ENCODE measurements around the gene NSUN7.
"Not testable (repeated sequence)": the region's sequence is repeated elsewhere in the genome, so short reads cannot be mapped to it uniquely, and the experiment has no call there.

The NSUN7 gene

GRCh38 chr4:40817157-40817556 lies 67.4 kb downstream of the NSUN7 start:
- not testable (repeated sequence) for DNase-seq (ENCODE audit: low spot score)

DNA sequence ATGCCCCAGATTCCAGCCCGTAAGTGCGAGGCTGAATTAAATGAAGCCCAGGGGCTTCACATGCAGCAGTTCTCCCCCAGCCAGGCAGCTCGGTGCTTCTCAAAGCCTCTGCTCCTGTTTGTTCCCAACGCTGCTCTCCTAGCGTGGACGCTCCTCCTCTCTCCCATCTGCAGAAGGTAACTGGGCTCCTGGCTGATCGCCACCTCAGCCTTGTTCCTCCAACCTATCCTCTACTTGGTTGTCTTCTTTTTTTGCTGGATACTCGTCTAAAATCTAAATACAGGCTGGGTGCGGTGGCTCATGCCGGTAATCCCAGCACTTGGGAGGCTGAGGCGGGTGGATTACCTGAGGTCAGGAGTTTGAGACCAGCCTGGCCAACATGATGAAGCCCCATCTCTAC lies 70.3 kb downstream of the NSUN7 start:
- no peak for DNase-seq (ENCODE audit: low spot score)

- DNase-seq (ENCODE audit: low spot score), result no peak
These were observed 72.8 kb downstream of the NSUN7 start for GRCh38 chr4:40822420-40823166.

- DNase-seq (ENCODE audit: low spot score), result no peak
These were observed 75.5 kb downstream of the NSUN7 start for GRCh38 chr4:40825014-40825838.

GRCh38 chr4:40826821-40827220 lies 77.1 kb downstream of the NSUN7 start:
- DNase-seq (ENCODE audit: low spot score), result no peak

DNA sequence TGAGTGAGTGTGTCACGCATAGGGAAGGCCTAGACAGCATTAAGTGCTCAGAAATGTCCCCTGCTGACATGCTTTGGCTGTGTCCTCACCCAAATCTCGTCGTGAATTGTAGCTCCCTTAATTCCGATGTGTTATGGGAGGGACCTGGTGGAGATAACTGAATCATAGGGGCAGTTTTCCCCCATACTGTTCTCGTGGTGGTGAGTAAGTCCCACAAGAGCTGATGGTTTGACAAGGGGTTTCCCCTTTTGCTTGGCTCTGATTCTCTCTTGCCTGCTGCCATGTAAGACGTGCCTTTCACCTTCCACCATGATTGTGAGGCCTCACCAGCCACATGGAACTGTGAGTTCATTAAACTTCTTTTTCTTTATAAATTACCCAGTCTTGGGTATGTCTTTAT lies 78.0 kb downstream of the NSUN7 start:
- DNase-seq (ENCODE audit: low spot score), result no peak

DNA sequence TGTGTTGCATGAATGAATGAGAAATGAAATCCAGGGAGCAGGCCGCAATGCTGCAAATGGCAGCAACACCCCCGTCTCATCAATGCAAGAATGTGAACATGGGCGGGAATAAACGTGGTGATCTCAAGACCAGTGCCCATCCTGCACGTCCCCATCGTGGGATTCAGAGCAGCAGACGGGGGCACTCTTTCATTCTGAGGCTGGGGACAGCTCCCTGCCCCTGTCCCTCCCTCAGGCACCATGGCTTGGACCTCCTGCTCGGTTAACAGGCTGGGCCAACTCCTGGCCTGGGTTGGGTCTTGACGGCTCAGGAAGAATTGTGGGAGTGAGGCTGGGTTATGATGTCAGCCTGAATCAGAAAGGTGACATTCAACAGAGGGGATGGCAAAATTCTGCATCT lies 78.9 kb downstream of the NSUN7 start:
- DNase-seq (ENCODE audit: low spot score), result no peak

DNA sequence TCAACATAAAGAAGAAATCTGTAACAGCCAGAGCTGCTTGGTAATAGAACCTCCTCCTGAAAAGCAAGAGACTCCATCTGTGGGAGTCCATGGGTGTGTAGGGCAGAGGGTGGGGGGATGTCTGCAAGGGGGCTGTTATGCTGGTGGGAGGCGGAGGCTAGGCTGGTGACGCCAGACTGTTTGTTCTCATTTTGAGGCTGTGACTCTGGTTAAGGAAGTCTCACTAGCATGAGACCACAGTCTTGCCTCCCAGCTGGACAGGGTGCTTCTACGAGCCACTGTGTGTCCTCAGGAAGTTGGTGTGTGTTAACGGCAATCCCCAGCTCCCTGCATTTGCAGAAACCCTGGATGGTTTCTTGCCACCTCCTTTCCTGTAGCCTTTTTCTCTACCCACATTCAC lies 79.8 kb downstream of the NSUN7 start:
- DNase-seq (ENCODE audit: low spot score), result no peak

GRCh38 chr4:40831146-40831907 lies 81.6 kb downstream of the NSUN7 start:
- DNase-seq (ENCODE audit: low spot score), result no peak

- no peak for DNase-seq (ENCODE audit: low spot score)
These were observed 82.4 kb downstream of the NSUN7 start for GRCh38 chr4:40832175-40832574.

GRCh38 chr4:40833212-40833611 lies 83.5 kb downstream of the NSUN7 start:
- no peak for DNase-seq (ENCODE audit: low spot score)

- no peak for DNase-seq (ENCODE audit: low spot score)
These were observed 87.5 kb downstream of the NSUN7 start for GRCh38 chr4:40837094-40837870.

DNA sequence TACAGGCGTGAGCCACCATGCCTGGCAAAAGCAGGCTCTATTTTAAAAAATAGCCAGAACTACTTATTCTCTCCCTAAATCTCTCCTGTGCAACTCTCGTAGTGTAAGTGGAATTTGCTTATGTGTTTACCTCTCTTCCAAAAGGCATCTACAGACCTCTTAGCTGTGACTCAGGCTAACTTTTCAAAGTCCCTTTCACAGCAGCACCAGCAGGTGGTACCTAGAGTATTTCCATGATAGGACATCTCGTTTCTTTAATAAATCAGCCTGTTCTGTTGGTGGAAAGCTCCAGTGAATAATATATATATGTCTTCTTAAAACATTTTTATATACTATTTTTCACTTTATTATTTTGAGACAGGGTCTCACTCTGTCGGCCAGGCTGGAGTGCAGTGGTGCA lies 89.0 kb downstream of the NSUN7 start:
- no peak for DNase-seq (ENCODE audit: low spot score)

DNA sequence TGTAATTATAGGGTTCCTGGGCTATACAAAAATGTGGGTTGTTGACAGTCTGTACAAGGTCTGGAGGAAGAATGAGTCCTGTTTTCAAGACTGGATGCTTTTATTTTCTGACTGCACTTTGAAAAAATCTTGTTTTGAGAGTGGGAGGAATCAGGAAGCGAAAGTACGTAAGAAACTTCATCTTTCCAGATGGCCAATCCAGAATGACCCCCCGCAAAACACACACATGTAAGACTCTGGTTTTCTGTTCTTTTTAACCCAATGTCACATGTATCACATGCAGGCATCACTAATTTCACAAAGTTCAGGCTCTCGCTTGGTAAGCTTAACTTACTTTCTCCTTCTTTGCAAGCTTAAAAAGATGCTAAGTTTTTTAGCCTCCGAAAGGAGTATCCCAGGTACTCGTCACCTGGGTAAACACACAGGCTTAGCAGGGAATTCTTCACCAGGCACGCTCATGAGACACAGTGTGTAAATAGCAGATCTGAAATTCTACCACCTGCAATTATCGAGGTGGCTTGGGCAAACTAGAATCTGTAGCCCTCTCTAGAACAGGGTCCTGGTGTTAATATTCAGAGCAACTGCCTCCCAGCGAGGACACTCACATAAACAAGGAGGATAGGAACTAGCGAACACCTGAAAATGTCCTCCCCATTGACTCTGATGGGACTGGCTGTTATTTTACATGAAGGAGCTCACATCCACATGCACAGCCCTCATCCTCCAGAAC lies 90.7 kb downstream of the NSUN7 start:
- no peak for DNase-seq (ENCODE audit: low spot score)

GRCh38 chr4:40840985-40841571 lies 91.3 kb downstream of the NSUN7 start:
- peak; percentile 77 for DNase-seq (ENCODE audit: low spot score)

- no peak for DNase-seq (ENCODE audit: low spot score)
These were observed 92.6 kb downstream of the NSUN7 start for GRCh38 chr4:40842318-40842717.

DNA sequence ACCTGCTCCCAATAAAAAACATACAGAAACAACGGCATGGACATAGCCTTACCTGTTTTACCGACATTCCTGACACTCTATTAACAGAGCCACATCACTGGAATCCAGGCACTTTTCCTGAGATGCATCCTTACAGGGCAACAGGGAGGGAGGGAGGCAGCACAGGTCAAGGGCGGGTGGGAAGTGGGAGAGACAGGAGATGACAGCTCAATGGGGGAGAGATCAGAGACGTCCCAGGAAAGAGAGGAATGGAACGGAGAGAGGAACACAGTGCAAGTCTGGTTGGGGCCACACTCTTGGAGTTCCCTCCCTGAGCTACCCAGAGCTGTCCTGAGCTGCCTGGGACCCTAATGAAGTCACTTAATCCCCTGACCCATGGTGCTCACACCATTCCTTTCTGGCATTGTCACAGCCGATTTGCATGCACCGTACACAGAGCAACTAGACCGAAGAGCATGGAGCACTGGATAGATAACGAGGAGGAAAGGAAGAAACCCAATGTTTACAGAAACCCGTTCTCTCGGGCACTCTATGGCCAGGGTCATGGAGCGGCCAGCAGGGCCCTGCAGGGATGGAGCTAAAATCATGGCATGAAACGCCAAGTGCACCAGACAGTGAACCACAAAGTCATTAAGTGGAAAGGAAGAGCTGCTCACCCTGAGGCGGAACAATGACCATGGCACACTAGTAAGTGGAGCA lies 93.1 kb downstream of the NSUN7 start:
- no peak for DNase-seq (ENCODE audit: low spot score)

DNA sequence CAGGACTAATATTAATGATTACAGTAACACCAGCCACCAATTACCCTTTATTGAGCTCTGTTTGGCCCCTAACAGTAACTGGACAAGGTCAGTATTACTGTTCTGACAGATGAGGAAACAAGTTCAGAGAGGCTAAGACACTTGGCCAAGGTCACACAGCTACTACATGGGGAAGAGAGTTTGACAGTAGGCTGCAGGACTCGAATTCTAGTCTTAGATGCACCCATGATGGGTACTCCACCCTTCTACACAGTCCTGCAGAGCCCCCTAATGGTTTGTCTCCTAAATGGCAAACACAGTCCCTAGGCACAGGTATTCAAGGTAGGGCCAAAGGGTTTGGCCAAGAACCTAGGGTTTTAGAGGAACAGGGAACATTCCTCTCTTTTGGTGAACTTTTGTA lies 93.9 kb downstream of the NSUN7 start:
- DNase-seq (ENCODE audit: low spot score), result peak; percentile 58

GRCh38 chr4:40844261-40844660 lies 94.5 kb downstream of the NSUN7 start:
- no peak for DNase-seq (ENCODE audit: low spot score)

- no peak for DNase-seq (ENCODE audit: low spot score)
These were observed 95.5 kb downstream of the NSUN7 start for GRCh38 chr4:40845154-40845835.
